GM10266 (cell line): ENCODE results near the gene KRT26.

Experiments used
- DNase-seq: peaks from one replicate; pipeline ENCODE4 v3.0.0; 2012; ENCODE audit errors: extremely low spot score
- CTCF ChIP-seq: IDR thresholded peaks from 2 replicates; pipeline ENCODE4 v1.5.1; 2012; ENCODE audit warnings: mild to moderate bottlenecking, low read depth; ENCODE audit not compliant: control insufficient read depth, insufficient read depth; ENCODE audit errors: missing control alignments

Gene KRT26, protein sequence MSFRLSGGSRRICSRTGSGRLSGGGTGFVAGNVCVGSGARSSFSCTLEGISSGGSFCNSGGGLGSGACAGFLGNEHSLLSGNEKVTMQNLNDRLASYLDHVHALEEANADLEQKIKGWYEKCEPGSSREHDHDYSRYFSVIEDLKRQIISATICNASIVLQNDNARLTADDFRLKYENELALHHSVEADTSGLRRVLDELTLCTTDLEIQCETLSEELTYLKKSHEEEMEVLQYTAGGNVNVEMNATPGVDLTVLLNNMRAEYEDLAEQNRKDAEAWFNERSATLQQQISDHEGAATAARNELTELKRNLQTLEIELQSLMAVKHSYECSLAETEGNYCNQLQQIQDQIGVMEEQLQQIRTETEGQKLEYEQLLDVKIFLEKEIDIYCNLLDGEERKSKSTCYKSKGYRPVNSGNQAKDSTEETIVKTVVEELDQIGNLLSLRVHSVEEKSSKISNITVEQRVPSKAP

DNA sequence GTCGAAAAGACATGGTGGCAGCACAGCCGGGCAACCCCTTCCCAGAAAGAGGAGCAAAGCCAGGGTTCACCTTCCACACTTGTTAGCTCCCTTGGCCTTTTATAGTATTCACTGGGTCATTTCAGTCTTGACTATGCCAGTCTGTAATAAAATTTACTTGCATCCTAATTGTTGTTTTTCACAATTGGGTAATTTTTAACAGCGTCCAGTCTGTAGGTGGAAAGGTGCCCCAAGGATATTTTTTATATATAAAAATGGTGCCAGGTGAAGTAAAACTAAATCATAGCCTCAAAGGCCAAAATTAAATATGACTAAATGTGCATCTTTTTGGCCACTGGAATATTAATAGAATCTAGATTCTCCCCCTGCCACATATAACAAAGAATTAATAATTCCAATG is at the start of gene KRT26:
Gene KRT26 (minus strand): TSS at position 101 of the 400 bp plus-strand sequence. CDS start 88 bp downstream, at position 13.
- no peak for DNase-seq
- no peak for TF ChIP-seq CTCF

DNA sequence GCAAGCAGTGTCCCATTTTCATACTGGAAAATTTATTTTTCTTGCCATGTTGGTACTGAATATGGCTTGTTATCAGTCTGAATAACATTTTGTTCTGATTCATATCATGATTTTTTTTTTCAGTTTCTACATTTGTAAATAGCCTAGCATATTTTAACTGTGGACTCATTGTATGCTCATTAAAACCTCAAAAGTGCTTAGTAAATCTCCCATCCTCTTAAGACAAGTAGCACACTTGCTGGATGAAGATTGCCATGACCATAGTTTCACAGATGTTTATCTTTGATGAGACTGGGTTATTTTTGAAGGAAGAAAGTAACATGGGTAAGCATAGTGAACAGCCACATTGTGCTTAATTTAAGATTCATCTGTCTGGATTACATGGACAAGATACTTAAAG is 49.5 kb upstream of the KRT26 start:
- TF ChIP-seq CTCF, result no peak
- no peak for DNase-seq

DNA sequence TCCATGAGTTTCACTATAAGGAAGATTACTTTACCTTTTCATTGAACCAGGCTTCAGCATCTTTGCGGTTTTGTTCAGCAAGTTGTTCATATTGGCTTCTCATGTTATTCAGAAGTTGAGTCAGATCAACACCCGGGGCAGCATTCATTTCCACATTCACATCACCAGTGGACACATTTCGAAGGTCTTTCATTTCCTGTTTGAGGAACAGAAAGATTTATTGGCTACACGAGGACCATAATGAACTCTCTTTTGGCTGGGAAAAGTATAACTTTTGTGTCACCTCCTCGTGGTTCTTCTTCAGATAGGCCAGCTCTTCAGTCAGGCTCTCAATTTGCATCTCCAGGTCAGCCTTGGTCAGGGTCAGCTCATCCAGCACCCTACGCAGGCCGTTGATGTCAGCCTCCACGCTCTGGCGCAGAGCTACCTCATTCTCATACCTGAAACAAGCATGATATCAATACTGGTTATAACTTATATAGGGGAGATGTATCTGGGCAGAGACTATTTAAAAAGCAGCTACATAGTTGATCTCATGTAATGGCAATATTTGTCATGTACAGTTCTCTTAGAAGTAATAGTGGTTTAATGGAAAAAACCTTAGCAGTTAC is 48.3 kb upstream of the KRT26 start:
- no peak for TF ChIP-seq CTCF
- DNase-seq, result no peak

GRCh38 chr17:40819528-40820125 is 47.6 kb upstream of the KRT26 start:
- no peak for TF ChIP-seq CTCF
- no peak for DNase-seq

- no peak for TF ChIP-seq CTCF
- peak; percentile 84 for DNase-seq
Observed at GRCh38 chr17:40818733-40819527, 46.9 kb upstream of the KRT26 start.

DNA sequence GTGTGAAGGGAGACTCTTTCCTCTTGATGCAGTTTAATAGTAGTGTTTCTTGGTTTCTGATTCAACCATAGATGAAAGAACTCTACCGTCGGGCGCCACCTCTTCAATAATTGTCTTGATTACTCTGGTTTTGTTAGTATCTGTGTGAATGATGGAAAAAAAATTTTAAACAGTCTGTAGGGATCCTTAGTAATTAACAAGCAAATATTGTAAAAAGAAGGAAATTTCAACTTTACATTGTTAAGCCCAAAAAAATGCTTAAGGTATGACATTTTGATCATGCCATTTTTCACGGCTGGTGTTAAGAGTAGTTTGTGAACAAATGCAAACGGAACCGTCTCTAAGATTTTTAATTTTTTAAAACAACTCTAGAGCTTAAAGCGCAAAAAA is 46.3 kb upstream of the KRT26 start:
- TF ChIP-seq CTCF, result no peak
- DNase-seq, result no peak
